GM19467 (cell line): ENCODE data around the gene MORN4.
A peak's percentile ranks its signal among the peaks of the same experiment; 100 is the strongest.

ENCODE experiments used
- ATAC-seq: cut with Tn5 transposase; IDR thresholded peaks from one replicate; pipeline ENCODE4 v1.9.1; 2021; ENCODE audit warnings: mild to moderate bottlenecking, moderate library complexity; ENCODE audit not compliant: unreplicated experiment

The MORN4 gene

DNA sequence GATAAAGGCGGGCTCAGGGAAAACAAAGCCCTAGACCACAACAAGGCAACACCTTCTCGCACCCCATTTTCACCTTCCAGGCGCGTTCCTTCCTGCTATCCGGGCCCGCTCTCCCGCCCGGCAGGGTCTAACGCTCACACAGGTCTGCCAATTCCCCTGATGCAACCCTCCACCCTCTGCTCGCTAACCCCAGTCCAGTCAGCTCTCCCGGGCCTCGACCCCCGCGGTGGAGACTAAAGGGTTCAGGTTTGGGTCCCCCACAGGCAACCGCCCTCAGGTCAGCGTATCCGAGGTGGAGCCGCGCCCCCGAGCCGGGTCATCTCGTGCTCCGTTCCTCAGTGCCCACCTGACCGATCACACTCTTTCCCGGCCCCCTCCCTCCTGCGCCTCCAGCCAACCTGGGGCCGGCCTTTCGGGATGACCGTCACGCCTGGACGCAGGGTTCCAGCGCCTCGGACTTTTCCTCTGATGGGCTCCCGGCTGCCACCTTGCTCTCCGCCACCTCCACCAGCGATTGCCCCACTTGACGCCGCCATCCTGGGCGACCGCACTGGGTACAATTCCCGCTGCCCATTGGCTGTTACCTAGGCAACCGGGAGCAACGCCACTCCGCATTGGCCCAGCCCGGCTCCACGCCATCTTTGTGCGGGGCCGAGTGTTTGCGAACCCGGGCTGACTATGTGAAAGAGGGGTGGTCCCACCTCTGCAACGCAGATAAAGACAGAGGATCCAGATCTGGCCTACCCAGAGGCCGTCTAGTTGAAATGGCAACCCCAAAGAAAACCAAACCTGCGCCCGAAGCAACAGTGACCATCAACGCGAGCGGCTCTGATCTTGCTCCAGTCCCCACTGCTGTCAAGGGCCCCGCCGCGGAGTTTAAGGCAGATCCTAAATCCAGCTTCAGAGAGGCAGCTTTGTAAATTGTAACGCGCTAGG is at the start of gene MORN4:
TSS of gene MORN4 (minus strand) at position 552 of the 936 bp plus-strand sequence. CDS start 13,847 bp downstream, outside the sequence.
- ATAC-seq = peak; percentile 98

- ATAC-seq = no peak
Measured at GRCh38 chr10:97682042-97682441, 48.7 kb upstream of the MORN4 start.

DNA sequence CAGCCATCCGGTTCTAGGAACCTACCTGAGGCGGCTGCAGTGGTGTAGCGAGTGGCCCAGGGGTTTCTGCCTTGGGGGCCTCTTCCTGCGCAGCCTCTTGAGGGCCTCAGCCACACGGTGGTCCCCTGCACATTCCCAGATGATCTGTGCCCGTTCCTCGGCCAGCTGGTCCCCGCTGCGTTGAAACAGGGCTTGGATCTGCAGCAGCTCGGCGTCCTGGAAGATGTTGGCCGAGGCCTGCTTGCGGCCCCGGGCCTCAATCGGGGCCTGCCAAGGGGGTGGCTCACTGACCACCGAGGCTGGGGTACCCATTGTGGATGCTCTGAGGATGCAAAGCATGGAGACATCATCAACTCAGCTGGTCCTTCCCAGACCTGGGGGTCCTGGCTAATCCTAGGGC is 46.3 kb upstream of the MORN4 start:
- ATAC-seq = no peak

DNA sequence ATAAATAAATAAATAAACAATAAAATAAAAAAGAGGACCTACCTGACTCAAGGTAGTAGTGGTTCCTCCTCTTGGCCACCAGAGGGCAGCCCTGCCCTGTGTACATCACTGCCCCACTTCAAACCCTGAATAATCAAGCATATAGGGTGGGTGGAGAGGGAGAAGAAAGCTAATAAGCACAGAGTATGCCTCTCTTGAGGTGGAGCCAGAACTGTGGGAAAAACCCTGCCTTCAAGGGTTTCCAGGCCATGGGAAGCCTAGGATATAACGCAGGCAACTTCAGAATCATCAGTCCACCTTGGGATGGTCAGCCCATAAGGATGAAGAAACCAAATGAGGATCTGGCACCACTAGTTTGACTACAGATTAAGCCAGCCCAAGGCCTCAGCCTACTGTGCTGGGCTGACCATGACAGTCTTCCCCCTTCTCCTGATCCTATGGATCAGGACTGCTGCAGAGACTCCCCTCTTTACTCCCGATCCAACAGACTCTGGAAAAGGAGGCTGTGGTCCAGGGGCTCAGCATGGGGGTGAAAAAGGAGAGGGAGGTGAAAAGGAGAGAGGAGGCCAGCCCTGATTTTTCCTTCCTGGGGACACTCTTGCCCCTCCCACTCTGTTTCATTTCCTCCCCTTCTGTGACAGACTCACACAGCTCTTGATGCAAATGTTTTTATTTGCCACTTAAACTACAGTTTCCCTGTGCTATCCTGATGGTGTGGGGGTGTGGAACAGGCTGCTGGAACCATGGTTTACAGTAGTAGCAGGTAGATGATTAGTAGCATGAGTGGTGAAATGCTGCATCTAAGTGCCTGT is 43.7 kb upstream of the MORN4 start:
- peak; percentile 67 for ATAC-seq

- ATAC-seq = no peak
Measured at GRCh38 chr10:97675222-97675621, 41.9 kb upstream of the MORN4 start.

- ATAC-seq = no peak
Measured at GRCh38 chr10:97673736-97674525, 40.6 kb upstream of the MORN4 start.

- no peak for ATAC-seq
Measured at GRCh38 chr10:97669571-97669970, 36.3 kb upstream of the MORN4 start.

- ATAC-seq = no peak
Measured at GRCh38 chr10:97667463-97667862, 34.2 kb upstream of the MORN4 start.

DNA sequence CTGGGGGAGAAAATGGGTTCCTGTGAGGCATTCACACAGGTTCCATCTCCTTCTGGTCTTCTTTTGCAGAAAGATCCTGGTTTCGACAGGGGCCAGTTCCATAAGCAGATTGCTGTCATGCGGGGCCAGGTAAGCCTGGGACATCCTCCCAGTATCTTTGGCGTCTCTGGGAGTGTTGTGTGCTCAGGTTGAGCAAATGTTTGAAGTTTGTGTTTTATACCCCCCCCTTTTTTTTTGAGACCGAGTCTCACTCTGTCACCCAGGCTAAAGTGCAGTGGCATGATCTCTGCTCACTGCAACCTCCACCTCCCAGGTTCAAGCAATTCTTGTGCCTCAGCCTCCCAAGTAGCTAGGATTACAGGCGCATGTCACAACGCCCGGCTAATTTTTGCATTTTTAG is 33.7 kb upstream of the MORN4 start:
- ATAC-seq = no peak

DNA sequence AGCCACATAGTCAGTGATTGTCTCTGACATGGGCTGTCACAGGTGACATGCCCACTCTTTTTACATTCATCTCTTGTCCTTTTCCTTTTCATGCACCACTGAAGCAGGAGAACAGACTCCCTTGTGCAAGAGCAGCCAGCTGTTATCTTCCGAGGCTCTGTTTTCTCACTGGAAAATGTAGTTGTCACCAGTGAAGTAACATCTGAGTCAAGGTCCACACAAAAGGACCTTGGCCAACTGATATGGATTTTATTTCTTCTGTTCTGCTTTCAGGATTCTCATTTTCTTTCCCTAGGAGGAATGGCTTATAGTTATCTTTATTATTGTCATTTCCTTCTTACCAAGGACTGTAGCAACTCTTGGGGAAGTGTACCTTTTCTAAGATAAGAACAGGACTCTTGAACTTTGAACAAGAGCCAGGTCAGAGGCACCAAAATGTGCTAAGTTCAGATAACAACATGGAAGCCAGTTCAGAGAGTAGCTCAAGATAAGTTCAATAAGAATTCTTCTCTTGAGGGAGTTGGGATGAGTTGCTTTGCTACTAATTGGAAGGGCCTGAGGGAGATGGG is 31.1 kb upstream of the MORN4 start:
- ATAC-seq = no peak

DNA sequence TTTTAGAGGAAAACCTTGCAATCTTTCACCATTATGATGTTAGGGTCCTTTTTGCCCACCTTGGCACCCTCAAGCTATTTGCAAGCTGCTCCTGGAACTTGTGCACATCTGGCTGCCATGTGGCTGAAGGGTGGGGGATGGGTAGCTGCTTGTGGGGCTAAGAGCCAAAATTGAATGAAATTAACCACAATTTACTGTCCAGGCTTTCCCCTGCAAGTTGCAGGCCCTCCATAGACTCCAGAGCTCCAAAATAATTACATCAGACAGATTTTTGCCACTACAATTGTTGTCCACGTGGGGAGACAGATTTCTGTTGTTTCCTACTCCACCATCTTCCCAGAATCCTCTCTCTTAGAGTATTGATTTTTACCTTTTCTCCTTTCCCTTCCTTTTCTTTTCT is 26.3 kb upstream of the MORN4 start:
- no peak for ATAC-seq

DNA sequence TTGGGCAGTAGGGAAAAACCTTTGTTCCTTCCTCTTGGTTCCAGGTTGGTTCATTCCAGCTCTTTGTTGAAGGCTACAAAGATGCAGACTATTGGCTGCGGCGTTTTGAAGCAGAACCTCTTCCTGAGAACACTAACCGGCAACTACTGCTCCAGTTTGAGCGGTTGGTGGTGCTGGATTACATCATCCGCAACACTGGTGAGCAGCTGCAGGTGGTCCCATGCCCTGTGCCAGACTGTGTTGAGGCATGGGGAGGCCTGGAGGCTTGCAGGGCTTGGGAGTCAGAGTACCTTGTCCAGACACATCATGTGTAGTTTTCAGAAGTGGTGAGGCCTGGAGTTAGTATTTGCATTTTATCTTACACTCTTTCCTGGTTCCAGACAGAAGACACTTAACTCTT is 23.5 kb upstream of the MORN4 start:
- ATAC-seq = no peak

- ATAC-seq = no peak
Measured at GRCh38 chr10:97651773-97652172, 18.5 kb upstream of the MORN4 start.

DNA sequence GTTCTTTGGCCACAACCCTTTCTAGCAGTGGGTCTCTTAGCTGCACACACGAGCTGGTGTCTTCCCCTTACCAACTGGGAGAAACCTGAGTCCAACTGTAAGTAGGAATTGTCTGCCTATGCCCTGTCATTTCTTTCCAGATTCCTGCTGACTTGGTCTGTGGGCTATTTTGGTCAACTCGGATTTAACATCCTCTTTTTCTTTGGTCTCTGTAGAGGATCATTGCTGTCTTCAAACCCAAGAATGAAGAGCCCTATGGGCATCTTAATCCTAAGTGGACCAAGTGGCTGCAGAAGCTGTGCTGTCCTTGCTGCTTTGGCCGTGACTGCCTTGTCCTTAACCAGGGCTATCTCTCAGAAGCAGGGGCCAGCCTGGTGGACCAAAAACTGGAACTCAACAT is 17.4 kb upstream of the MORN4 start:
- ATAC-seq = no peak

- ATAC-seq = peak; percentile 17
Measured at GRCh38 chr10:97649405-97649750, 16.1 kb upstream of the MORN4 start.

GRCh38 chr10:97648562-97649404 is 15.5 kb upstream of the MORN4 start:
- ATAC-seq = peak; percentile 56

- ATAC-seq = no peak
Measured at GRCh38 chr10:97647556-97647955, 14.3 kb upstream of the MORN4 start.

DNA sequence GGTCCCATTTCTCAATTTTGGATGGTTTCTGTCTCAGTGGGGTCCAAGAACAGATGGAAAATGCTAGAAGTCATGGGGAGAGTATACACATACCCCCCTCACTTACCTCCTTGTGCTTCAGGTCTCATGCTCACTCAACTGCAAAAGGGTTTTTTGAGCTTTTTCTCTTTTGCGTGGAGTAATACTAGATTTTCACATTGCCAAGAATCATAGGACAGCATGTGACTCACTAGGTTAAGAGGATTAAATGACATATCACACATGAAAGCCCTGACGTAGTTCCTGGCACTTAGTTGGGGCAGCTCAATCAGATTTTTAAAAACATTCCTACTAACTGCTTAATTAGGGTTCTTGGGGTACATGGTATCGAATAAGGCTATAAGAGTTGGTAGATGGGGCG is 11.6 kb upstream of the MORN4 start:
- ATAC-seq = no peak

GRCh38 chr10:97643441-97643985 is 10.2 kb upstream of the MORN4 start:
- ATAC-seq = no peak
